ENCODE results near the gene KCNK13. TPM values are rescaled to one million over a fixed set of nuclear protein-coding genes. Genes with fewer than 3 reads are reported as not detected.
"Not testable (repeated sequence)": the region's sequence is repeated elsewhere in the genome, so short reads cannot be mapped to it uniquely, and the experiment has no call there.

Gene KCNK13
- polyA plus RNA-seq, 1 donor from 2014 or later, result not detected

GRCh38 chr14:90179809-90180779 is 118.3 kb downstream of the KCNK13 start:
- no peaks in the 10 kb centered on the region for H3K27me3 Mint-ChIP-seq
- no peaks in the 10 kb centered on the region for H3K4me1 Mint-ChIP-seq
- no peak overlapping the region for H3K27ac Mint-ChIP-seq
- H3K36me3 Mint-ChIP-seq, result no peaks in the 10 kb centered on the region
- peaks cover 0 to 11% (median 5%) of the 10 kb centered on the region in 3 donors for H3K9me3 Mint-ChIP-seq
- H3K4me3 Mint-ChIP-seq, result no peak overlapping the region

- Mint-ChIP-seq H3K27me3 (no peaks in the 10 kb centered on the region), H3K9me3 (peaks cover 0 to 11% (median 0%) of the 10 kb centered on the region in 3 donors), H3K27ac (no peak overlapping the region), H3K4me3 (no peak overlapping the region), H3K36me3 (no peaks in the 10 kb centered on the region), H3K4me1 (no peaks in the 10 kb centered on the region)
Measured at GRCh38 chr14:90184094-90184493, 122.3 kb downstream of the KCNK13 start.

- Mint-ChIP-seq H3K4me3 (no peak overlapping the region), H3K27me3 (no peaks in the 10 kb centered on the region), H3K27ac (no peak overlapping the region), H3K9me3 (peaks cover 0 to 11% (median 0%) of the 10 kb centered on the region in 3 donors), H3K4me1 (no peaks in the 10 kb centered on the region), H3K36me3 (no peaks in the 10 kb centered on the region)
Measured at GRCh38 chr14:90184571-90185266, 122.9 kb downstream of the KCNK13 start.

DNA sequence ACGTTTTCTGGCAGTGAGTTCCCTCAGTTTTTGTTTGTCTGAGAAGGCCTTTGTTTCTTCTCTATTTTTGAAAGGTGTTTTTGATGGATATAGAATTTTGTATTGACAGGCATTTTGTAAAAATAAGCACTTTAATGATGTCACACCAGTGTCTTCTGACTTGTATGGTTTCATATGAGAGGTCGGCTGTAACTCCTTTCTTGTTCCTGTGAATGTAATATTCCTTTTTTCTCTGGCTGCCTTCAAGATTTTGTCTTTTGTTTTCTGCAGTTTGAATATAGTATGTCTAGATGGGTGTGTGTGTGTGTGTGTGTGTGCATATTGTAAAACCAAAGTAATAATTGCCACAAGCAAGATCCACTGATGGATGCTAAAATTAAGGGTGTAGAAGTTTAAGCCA is 126.8 kb downstream of the KCNK13 start:
- no peaks in the 10 kb centered on the region for H3K4me1 Mint-ChIP-seq
- H3K27me3 Mint-ChIP-seq, result peaks cover 3% of the 10 kb centered on the region
- no peak overlapping the region for H3K27ac Mint-ChIP-seq
- no peaks in the 10 kb centered on the region for H3K36me3 Mint-ChIP-seq
- no peak overlapping the region for H3K4me3 Mint-ChIP-seq
- peaks cover 0 to 3% (median 0%) of the 10 kb centered on the region in 3 donors for H3K9me3 Mint-ChIP-seq

DNA sequence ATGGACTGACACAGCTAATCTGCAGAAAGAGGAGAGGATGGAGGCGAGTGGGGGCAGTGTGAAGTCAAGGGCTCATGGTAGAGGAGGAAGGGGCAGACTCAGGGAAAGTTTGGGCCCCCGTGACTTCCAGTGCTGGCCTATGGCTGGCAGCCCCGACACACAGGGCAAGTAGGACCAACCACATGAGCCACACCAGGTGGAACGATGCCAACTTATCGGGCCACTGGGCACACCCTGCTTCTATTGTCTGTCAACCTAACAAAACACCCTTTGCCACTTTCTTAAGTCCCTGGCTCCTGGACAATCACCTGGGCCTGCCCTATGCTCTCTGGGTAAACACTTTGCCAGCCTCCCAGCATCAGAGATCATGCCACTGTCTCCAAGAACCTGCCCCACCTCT is 129.4 kb downstream of the KCNK13 start:
- Mint-ChIP-seq H3K9me3 (no peaks in the 10 kb centered on the region), H3K27me3 (peaks cover 8% of the 10 kb centered on the region), H3K4me3 (no peak overlapping the region), H3K27ac (no peak overlapping the region), H3K36me3 (no peaks in the 10 kb centered on the region), H3K4me1 (no peaks in the 10 kb centered on the region)

DNA sequence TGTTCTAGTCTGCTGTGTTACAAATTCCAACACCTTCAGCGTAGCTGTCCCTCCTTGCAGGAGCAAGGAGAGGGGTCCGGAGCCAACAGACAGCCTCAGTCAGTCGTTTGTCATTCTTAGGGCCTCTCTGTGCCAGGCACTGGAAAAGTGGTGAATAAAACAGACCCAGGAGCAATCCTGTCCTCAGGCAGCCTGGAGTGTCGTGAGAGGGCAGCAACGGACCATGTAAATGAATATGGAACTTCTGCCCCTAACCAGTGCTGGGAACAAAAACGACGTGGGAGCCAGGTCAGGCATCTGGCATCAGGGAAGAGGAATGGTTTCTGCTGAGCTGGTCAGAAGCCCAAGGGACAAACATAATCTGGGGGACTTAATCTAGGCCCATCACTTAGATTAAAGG is 129.8 kb downstream of the KCNK13 start:
- Mint-ChIP-seq H3K27me3 (peaks cover 8% of the 10 kb centered on the region), H3K9me3 (no peaks in the 10 kb centered on the region), H3K4me1 (no peaks in the 10 kb centered on the region), H3K27ac (no peak overlapping the region), H3K36me3 (no peaks in the 10 kb centered on the region), H3K4me3 (no peak overlapping the region)

- Mint-ChIP-seq H3K9me3 (no peaks in the 10 kb centered on the region), H3K4me1 (no peaks in the 10 kb centered on the region), H3K36me3 (no peaks in the 10 kb centered on the region), H3K4me3 (no peak overlapping the region), H3K27me3 (peaks cover 9% of the 10 kb centered on the region), H3K27ac (no peak overlapping the region)
Measured at GRCh38 chr14:90193925-90194324, 132.1 kb downstream of the KCNK13 start.

DNA sequence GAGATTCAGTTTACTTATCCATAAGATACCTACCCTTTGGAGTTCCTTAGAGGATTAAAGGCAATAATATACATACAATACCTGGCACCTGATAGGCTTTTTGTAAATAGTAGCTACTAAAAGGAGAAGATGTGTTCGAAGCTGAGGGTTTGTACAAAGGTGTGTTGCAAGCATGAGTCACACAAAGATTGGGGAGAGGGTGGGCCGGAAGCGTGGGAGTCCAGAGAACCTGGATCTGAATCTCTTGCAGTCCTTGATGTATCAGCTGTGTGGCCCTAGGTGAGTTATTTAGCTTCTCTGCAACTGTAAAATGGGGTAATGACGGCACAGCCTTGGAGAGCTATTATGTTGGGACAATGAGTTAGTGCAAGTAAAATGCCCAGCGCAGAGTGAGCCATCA is 132.9 kb downstream of the KCNK13 start:
- Mint-ChIP-seq H3K36me3 (no peaks in the 10 kb centered on the region), H3K27ac (peak overlapping the region in 1 of 3 donors; percentile 31), H3K27me3 (peaks cover 11% of the 10 kb centered on the region), H3K4me3 (no peak overlapping the region), H3K9me3 (no peaks in the 10 kb centered on the region), H3K4me1 (no peaks in the 10 kb centered on the region)

DNA sequence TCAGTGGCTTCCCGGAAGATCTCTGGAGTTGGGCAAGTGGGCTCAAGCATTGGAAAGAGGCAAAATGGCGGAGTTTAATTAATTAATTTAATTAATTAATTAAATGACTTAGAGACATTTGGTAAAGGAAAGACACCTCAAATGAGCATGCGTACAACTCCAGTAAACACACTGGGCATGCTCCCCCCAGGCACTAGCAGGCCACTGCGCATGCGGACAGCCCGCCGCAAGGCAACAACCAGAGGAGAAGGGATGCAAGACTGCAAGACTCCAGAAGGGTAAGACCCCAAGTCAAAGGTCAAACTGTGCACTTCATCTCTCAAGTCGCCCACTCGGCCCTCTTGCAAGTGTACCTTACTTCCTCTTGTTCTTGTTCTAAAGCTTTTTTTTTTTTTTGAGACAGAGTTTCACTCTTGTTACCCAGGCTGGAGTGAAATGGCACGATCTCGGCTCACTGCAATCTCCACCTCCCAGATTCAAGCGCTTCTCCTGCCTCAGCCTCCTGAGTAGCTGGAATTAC is 136.8 kb downstream of the KCNK13 start:
- peaks cover 0 to 3% (median 0%) of the 10 kb centered on the region in 3 donors for H3K9me3 Mint-ChIP-seq
- H3K27ac Mint-ChIP-seq, result no peak overlapping the region

DNA sequence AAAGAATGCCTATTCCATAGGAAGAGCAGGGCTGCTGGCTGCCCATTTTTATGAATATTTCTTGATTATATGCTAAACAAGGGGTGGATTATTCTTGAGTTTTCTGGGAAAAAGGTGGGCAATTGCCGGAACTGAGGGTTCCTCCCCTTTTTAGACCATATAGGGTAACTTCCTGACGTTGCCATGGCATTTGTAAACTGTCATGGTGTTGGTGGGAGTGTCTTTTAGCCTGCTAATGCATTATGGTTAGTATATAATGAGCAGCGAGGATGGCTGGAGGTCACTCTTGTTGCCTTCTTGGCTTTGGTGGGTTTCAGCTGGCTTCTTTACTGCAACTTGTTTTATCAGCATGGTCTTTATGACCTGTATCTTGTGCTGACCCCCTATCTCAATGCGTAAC is 138.8 kb downstream of the KCNK13 start:
- not testable (repeated sequence) for H3K4me3 Mint-ChIP-seq, H3K27me3 Mint-ChIP-seq, H3K36me3 Mint-ChIP-seq, H3K27ac Mint-ChIP-seq, H3K9me3 Mint-ChIP-seq, H3K4me1 Mint-ChIP-seq

More for the DNA sequence above, 136.8 kb downstream of the KCNK13 start:
- Mint-ChIP-seq H3K27me3 (peaks cover 7% of the 10 kb centered on the region), H3K36me3 (no peaks in the 10 kb centered on the region), H3K4me3 (no peak overlapping the region), H3K4me1 (no peaks in the 10 kb centered on the region)

- Mint-ChIP-seq H3K4me1 (no peaks in the 10 kb centered on the region), H3K36me3 (no peaks in the 10 kb centered on the region), H3K4me3 (no peak overlapping the region), H3K27ac (no peak overlapping the region), H3K9me3 (peaks cover 0 to 5% (median 5%) of the 10 kb centered on the region in 3 donors), H3K27me3 (peaks cover 3% of the 10 kb centered on the region)
Measured at GRCh38 chr14:90201344-90201743, 139.6 kb downstream of the KCNK13 start.

GRCh38 chr14:90204516-90204915 is 142.7 kb downstream of the KCNK13 start:
- no peak overlapping the region for H3K27ac Mint-ChIP-seq
- H3K36me3 Mint-ChIP-seq, result no peaks in the 10 kb centered on the region
- H3K27me3 Mint-ChIP-seq, result peaks cover 2% of the 10 kb centered on the region
- H3K4me3 Mint-ChIP-seq, result no peak overlapping the region
- no peaks in the 10 kb centered on the region for H3K4me1 Mint-ChIP-seq
- peaks cover 0 to 8% (median 5%) of the 10 kb centered on the region in 3 donors for H3K9me3 Mint-ChIP-seq

DNA sequence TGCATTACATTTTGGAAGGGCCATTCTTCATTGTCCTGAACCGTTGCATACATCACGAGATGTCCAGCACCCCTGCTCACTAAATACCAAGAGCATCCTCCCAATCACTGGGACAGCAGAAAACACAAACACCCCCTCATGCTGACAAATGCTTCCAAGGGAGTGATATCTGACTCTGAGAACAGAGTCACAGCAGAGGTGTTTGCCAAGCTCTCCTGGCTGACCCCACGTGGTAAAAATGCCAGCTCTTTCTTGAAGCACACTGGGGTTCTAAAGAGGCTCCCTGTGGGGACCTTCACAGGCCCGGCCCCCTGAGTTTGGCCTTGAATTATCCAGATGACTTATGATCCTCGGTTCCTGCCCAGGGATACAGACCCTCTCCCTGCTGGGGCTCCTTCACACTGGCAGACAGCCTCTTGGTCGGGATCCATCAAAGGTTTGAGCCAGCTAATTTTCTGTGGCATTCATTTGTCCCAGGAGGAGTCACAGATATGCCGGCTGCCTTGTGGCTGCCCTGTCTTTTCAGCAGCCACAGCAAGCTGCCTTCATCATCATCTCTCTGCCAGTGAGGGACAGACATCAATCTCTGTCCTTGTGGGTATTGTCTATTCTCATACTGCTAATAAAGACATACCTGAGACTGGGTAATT is 151.4 kb downstream of the KCNK13 start:
- H3K36me3 Mint-ChIP-seq, result no peaks in the 10 kb centered on the region
- H3K27ac Mint-ChIP-seq, result no peak overlapping the region
- H3K27me3 Mint-ChIP-seq, result peaks cover 11% of the 10 kb centered on the region
- no peaks in the 10 kb centered on the region for H3K4me1 Mint-ChIP-seq
- peaks cover 1 to 12% (median 7%) of the 10 kb centered on the region in 3 donors for H3K9me3 Mint-ChIP-seq
- H3K4me3 Mint-ChIP-seq, result peak overlapping the region in 1 of 4 donors; percentile 63

DNA sequence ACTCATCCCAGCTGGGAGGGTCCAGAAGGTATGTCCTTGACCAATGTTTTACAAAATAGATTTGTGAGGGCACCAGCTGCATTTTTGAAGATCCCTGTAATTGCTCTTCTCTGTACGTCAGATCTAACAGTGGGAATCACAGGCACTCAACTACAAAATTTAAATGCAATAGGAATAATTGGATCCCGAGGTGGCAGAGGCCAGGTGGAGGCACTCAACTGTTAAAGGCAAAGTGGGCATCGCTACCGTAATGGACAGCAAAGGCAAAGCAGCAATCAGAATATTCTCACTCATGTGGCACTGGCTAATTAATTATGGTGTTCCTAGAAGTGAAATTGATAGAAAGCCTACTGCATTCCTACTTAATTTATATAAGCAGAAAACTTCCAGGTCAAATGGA is 166.7 kb downstream of the KCNK13 start:
- Mint-ChIP-seq H3K36me3 (no peaks in the 10 kb centered on the region), H3K4me1 (no peaks in the 10 kb centered on the region), H3K27me3 (peaks cover 12% of the 10 kb centered on the region), H3K9me3 (peaks cover 4 to 11% (median 9%) of the 10 kb centered on the region in 3 donors), H3K4me3 (peak overlapping the region in 1 of 4 donors; percentile 19), H3K27ac (no peak overlapping the region)

GRCh38 chr14:90229942-90230341 is 168.1 kb downstream of the KCNK13 start:
- H3K4me1 Mint-ChIP-seq, H3K27ac Mint-ChIP-seq: not testable (repeated sequence)

More at GRCh38 chr14:90229942-90230341, 168.1 kb downstream of the KCNK13 start:
- not testable (repeated sequence) for H3K36me3 Mint-ChIP-seq, H3K9me3 Mint-ChIP-seq, H3K4me3 Mint-ChIP-seq
- peaks cover 15% of the 10 kb centered on the region for H3K27me3 Mint-ChIP-seq

All from IgD-negative memory B cell (primary cell).